ENCODE measurements around the gene DCAF4.

DCAF4 gene

DNA sequence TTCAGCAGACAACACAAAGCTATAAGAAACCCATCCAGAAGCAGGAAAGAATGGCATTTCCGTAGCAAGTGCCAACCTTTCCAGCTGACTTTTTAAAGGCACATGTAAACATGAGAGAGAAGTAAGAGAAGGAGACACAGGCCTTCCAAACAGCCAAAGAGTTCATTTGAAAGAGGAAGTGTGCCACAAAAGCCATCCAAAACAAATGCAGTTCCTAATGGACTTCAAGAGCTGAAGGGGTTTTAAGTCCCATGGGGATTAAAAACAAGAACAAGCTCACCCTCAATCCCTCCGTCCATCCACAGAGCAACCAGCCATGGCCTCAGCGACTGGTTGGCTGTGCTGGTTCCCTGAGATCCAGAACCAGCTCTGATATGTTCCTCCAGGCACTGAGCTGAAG is 27.8 kb upstream of the DCAF4 start:
- no peak for DNase-seq

DNA sequence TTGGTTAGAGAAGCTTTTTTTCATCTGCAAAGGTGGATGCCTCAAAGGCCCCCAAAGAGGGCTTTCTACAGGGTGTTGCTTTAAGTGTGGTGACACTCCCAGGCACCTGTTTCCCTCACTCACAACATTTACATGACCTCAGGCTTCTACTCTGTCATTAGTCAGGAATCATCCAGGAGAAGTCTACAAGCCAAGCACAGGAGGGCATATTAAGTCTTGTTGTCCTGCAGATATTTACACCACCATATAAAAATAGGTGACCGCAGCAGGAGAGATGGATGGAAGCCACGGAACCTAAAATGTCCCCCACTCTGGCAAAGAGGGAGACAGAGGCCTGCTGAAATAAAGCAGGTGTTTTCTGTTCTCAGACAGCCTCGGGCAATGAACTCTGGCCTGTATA is 24.9 kb upstream of the DCAF4 start:
- DNase-seq: no peak

DNA sequence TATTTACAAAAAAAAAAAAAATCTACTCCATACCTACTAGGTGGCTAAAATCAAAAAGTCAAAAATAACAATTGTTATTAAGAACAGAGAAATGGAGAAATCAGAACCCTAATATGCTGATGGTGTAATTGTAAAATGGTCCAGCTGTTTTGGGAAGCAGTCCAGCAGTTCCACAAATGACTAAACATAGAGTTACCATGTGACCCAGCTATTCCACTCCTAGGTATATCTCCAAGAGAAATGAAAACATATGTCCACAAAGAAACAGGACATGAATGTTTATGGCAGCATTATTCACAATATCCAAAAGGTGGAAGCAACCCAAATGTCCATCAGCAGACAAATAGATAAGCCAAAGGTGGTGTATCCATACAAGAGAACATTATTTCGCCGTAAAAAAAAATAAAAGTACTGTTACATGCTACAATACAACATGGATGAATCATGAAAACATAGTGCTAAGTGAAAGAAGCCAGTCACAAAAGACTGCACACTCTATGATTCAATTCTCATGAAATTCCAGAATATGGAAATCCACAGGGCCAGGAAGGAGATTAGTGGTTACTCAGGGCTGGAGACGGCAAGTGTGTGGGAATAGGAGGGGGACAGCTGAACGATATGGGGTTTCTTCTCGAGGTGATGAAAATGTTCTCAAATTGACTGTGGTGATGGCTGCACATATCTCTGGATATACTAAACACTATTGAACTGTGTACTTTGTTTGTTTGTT is 23.3 kb upstream of the DCAF4 start:
- DNase-seq: no peak

DNA sequence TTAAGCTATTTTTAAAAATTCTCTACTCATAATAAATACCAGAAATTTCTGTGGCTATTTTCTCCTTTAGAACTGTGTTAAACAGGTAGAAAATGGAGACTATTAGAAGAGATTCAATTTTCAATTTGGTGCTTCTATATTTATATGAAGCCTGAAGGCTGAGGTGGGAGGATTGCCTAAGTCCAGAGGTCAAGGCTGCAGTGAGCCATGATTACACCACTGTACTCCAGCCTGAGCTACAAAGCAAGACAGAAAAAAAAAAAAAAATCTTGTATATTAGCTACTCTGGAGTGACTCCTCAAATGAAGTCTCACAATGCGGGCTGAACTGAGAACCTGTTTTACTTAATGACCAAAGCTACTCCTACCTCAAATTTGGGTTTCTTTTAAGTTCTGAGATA is 22.5 kb upstream of the DCAF4 start:
- no peak for DNase-seq

DNA sequence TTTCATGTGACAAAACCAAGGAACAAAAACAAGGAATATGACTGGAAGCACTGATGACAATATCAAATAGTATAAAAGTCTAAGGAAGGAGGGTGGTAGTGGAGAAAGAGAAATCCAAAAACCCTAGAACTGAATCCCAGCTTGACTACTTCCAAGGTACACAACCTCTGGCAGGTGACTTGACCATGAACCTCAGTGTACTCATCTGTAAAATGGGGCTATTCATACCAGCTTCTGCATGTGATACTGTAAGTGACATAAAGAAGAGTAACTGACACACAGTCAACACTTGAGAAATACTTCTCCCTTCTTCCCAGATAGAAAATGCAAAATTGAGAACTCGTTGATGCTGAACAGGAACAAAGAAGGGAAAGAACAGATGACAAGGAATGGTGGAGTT is 22.0 kb upstream of the DCAF4 start:
- no peak for DNase-seq

DNA sequence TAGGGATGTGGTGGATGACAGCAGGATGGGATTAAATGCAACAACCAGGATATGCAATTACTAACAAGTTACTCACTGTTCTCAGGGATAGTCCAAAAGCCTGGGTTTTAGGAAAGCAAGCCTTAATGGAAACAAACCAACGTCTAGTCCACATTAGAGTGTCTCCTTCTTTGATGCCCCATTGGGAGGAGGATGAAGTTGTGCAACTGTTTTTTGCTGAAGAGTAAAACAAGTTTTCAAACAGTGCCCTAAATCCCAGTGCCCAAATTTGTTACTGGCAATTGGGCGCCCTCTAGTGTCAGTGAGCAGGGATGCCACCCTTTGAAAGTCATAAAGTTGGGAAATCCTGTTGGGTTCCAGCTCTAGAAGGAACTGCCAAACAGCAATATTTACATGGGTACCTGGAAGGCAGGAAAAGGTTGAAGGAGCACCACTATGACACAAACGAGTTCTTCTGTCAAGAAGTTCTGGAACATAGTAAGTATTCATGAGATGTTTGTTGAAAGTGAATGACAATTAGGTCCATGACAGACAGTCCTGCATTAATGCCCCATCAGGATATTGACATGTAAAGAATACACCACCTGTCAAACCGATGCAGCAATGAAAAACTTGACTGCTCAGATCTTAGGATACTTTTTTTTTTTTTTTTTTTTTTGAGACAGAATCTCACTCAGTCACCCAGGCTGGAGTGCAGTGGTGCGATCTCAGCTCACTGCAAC is 21.3 kb upstream of the DCAF4 start:
- peak; percentile 47 for DNase-seq

DNA sequence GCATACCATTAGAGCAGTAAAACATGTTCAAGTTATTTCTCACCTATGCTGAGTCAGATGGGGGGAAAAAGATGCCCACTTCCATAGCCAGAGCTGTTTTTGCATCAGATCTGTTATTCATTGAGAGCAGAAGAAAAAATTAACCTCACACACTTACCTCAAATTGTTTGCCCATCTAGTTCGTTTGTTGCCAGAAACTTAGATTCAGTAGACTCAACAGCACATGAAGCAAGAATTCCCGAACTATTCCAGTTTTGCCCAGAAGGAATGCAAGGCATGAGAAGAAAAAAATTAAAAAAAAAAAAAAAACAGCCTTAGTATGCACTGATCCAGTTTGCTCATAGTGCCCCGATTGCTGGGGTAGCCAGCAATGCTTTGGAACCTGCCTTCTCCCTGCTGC is 19.9 kb upstream of the DCAF4 start:
- no peak for DNase-seq

DNA sequence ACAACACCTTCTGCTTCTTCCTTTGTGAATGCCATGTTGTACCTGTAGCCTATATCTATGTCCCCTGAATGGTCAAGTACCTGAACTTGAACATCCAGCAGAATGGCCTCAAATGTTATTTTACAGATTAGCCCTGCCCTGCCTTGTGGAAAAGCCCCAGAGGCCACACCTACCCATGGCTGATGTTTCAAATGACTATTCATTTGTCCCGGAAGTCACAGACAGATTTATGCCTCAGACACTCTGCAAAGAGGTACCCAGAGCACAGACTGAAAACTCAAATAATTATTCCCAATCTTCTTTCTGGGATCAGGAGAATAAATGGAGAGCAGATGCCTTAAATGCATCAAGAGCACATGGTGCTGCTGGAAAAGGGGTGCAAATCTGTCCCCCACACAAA is 19.4 kb upstream of the DCAF4 start:
- no peak for DNase-seq

DNA sequence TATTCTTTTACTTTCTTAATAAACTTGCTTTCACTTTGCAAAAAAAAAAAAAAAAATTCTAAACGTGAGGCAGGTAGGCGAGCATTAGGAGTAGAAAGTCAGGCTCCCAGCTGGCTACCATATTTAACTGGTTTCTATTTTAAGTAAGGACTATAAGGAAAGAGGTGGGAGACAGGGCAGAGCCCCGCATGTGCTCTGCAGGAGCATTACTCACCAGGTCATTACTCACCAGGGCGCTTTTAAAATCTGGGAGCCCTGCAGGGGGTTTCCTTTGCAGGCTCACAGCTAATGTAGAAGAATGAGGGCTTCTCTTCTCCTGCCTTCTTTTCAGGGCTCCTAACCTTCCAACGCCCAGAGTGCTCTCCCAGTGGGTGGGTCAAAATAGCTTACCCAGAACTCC is 18.4 kb upstream of the DCAF4 start:
- no peak for DNase-seq

DNA sequence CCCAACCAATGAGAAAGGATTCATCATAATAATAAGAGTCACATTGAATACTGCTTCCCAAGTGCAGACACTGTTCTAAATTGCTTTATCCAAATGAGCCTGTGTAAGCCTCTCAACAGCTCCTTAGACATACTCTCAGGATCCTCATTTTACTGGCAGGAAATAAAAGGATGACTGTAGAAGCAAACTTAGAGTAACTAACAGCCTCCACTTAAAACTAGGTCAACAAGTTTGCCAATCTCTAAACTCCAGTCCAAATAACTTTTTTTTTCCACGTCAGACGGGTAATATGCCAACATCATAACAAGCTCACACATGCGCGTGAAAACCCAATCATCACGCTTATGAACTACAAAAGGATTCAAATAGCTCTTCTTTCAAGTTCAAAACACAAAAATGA is 17.1 kb upstream of the DCAF4 start:
- no peak for DNase-seq

DNA sequence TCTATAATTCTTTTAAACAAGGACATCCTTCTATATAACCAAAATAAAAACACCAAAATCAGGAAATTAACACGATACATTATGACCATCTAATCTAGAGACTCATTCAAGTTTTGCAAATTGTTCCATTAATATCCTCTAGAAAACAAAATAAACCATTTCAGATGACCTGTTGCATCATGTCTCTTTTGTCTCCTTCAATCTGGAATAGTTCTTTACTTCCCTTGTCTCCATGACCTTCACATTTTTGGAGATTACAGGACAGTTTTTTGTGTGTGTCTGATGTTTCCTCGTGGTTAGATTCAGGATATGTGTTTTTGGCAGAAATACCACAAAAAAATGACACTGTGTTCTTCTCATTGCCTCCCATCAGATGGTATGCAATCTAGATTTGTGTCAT is 12.5 kb upstream of the DCAF4 start:
- DNase-seq: no peak

DNA sequence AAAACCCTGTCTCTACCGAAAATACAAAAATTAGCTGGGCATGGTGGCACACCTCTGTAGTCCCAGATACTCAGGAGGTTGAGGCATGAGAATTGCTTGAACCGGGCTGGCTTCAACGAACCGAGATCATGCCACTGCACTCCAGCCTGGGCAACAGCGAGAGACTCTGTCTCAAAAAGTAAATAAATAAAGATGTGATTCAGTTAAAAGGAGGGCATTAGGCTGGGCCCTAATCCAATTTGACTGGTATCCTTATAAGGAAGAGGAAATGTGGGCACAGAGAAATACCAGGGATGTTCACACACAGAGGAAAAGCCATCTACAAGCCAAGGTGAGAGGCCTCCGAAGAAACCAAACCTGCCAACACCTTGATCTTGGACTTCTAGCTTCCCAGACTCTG is 10.1 kb upstream of the DCAF4 start:
- no peak for DNase-seq

DNA sequence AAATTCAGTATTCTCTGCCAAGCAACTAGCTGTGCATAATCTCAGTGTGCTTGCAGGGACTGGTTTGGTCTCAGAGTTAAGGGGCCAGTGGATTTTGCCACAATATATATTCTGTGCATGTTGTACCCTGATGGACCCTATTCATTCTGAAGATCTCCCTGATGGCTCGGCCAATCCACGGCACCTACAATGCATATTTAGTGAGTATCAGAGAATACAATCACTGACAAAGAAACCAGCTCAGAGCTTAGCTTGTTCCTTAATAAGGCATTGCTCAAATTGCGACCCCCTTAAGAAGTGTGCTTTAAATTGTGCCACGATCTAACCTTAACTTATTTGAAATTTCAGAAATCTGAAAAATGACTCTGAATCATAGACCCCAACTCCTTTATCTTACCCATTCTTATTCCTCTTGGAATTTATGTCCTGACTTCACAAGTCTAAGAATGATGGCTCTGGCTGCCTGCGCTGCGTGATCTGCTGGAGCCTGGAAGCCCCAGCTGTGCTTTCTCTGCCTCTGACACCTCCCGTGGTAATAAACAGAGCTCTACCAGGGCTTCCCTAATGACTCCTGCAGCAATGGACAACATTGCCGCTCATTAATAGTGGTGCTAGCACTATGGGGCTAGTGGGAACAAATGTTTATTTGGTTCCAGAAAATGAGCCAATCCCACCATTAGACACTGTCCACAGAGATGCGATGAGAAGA is 9.0 kb upstream of the DCAF4 start:
- DNase-seq: no peak

DNA sequence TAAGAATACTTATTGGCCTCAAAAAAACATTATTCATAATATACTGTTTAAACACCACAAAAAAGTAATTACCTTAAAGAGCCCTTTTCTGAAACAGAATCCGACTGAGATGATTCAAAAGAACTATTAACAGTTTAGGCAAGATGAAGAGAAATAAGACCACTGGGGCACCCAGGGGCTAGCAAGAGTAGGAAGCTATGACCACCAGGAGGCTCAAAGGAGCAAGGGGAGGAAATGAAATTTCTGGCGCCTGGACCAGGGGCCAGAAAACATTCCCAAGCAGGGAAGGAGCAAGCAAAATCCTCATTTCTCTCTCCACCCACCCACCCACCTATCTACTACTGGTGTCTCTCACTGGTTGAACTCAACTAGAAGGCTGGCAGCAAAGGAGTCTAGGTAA is 6.3 kb upstream of the DCAF4 start:
- DNase-seq: no peak

DNA sequence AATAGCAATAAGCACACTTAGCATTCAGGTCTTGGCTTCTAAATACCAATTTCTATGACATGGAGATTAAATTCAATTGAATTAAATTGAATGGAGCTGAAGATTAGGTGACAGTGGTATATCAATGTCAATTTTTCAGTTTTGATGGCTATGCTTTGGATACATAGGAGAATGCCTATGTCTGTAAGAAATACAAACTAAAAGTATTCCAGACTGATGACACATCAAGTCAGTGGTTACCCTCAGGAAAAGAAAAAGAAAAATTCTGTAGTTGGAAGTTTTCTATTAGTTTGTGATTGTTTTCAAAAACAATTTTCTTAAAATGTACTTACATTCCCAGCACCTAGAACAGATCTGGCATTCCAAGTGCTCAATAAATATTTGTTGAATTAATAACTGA is 4.9 kb upstream of the DCAF4 start:
- no peak for DNase-seq

DNA sequence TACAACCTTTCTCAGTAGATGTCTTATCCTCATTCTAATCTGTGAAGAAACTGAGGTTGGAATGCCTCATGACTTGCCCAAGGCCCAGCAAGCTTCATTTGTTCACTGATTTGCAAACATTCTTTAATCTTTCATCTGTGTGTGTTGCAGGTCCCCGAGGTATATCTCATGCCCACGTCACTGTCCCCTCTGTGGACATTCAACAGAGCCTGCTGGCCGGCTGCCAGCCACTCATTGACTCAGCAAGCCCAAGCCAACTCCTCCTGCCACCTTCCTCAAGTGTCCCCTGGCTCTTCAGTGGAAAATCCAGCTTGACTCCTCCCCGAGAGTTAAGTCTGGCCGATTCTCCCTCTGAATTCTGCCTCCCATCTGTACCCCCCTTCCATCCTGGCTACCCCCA is 1.9 kb upstream of the DCAF4 start:
- no peak for DNase-seq

DNA sequence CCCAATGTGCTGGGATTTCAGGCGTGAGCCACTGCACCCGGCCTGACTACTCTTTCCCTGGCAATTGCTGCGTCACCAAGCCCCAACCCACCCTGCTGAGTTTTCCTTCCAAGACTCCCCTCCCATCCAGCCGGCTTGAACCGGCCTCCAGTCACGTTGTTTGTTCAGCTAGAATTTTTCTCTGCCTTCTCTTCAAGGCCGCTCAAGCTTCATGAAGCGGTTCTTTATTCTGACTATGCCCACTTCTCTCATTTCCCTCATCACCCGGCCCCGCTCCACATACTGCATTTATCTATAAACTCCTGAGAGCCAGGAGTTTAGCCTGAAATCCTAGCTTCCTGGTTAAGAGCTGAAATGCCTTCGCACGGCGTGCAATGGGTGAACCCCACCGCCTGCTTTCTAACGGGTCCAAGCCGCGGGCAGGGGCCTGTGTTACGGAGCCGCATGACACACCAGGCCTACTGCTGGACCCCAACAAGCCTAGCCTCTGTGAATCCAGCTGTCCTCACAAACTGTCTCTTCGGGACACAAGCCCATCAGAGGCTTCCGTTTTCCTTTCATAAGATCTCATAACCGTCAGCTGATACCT is 999 bp upstream of the DCAF4 start:
- no peak for DNase-seq

DNA sequence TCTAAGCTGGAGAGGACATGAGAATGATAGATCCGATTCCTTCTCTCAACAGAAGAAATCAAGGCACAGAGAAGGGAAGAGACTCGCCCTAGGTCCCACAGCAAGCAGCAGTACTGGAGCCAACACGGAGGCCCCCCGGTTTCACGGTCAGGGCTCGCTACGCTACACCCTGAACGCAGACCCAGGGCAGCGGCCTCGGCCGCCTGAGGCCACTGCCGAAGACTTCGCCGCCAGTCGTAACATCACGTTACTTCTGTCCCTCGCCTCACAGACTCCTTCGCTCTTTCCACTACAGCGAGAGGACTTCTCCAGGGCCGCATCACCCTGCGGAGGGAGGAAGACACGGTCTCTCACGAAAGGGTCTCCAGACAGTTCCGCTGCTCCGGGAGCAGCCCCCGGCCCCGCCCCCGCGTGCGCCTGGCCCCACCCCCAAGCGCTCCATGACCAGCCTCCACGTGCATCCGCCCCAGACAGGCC is 411 bp upstream of the DCAF4 start:
- DNase-seq: no peak

DNA sequence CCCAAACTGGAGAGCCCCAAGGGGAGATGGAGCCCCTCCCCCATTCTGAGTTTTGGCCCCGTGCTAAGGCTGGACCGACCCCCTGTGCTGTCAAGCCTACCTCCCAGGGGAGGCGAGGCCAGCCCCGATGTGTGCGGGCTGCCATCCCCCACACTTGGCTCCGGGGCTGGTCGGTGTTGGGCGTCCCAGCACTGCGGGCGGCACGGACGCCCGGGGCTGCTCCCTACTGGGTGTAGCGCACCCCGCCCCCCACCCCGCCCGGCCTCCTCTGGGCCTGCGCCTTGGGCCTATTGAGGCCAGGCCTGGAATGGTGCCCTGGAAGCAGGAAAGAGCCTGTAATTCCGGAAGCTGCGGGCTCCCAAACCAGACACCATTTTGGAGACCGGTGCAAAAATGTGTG is 2.6 kb downstream of the DCAF4 start:
- no peak for DNase-seq

DNA sequence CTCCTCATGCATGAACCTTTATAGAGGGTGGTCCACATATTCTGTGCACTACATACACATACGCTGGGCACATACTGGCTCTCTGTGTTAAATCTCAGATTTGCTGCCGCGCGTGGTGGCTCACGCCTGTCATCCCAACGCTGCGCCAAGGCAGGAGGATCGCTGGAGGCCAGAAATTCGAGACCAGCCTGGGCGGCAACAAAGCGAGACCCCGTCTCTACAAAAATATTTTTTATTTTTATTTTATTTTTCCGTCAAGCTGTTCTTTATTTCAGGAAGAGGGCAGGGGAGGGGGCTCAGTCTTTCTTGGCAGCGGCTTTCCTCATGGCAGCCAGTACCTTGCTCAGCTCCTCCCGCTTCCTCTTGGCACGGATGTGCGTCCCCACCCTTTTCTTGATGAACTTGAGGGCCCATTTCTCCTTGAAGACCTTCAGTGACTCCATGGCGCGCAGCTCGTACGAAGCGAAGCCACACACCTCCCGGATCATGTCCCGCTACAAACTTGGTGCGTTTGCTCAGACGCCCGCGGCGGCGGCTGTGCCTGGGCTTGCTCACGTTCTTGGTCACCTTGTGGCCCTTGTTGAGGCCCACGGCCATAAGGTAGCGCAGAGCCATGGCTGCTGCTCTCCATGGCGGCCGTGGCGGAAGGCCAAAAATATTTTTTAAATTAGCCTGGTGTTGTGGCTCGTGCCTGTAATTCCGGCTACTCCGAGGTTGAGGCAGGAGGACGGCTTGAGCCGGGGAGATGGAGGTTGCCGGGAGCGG is 3.2 kb downstream of the DCAF4 start:
- no peak for DNase-seq

DNA sequence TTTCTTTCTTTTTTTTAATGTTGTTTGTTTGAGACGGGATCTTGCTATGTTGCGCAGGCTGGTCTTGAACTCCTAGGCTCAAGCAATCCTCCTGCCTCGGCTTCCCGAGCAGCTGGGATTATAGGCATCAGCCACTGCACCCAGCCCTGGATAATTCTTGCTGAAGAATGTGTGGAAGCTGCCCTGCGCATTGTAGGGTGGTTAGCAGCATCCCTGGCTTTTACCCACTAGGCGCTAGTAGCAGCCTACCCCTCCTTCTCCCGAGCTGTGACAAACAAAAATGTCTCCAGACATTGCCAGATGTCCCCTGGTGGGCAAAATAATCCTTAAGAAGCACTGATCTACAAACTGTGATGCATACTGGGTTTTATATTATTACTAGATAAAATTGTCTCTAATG is 6.6 kb downstream of the DCAF4 start:
- no peak for DNase-seq

DNA sequence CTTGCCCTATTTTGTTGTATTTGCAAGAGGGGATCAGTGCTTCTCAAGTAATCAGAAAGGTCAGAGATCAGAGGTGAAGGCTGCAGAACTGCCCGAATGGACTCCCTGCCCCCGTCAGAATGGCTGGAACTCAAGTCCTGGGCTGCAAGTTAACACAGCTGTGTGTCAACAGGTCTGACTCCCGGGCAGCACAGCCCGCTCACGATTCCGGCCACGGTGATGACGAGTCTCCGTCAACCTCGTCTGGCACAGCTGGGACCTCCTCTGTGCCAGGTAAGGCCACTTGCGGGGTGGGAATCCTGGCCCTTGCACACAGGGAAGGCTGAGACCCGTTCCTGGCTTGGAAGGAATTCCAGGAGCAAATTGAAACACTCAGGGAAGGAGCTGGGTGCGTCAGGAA is 13.4 kb downstream of the DCAF4 start:
- no peak for DNase-seq

All from T-helper 9 cell (primary cell).